Choroid plexus epithelial cell (primary cell): ENCODE results near the gene PIK3IP1.
"Not testable (repeated sequence)": the region's sequence is repeated elsewhere in the genome, so short reads cannot be mapped to it uniquely, and the experiment has no call there.

Experiments used
- DNase-seq: peaks from one replicate; pipeline ENCODE4 v3.0.0-alpha.2; 2010; ENCODE audit warnings: low read depth
- H3K4me3 ChIP-seq: 2 replicates; pipeline ENCODE4 v1.5.1; 2011; ENCODE audit warnings: low read depth, mild to moderate bottlenecking, control low read depth, low read length, moderate library complexity
- CTCF ChIP-seq: conservative IDR thresholded peaks from 2 replicates; pipeline ENCODE4 v1.5.1; 2011; ENCODE audit warnings: low read depth, mild to moderate bottlenecking, control low read depth, inconsistent platforms, low read length, moderate library complexity

The PIK3IP1 gene

GRCh38 chr22:31327806-31328543 lies 35.7 kb upstream of the PIK3IP1 start:
- no peak overlapping the region for H3K4me3 ChIP-seq
- TF ChIP-seq CTCF, result no peak
- DNase-seq, result peak; percentile 33

GRCh38 chr22:31326877-31327276 lies 34.6 kb upstream of the PIK3IP1 start:
- H3K4me3 ChIP-seq, result no peak overlapping the region
- TF ChIP-seq CTCF, result no peak
- no peak for DNase-seq

- no peak for DNase-seq
- no peak overlapping the region for H3K4me3 ChIP-seq
- no peak for TF ChIP-seq CTCF
These were observed 31.6 kb upstream of the PIK3IP1 start for GRCh38 chr22:31323578-31324550.

GRCh38 chr22:31321421-31321820 lies 29.1 kb upstream of the PIK3IP1 start:
- TF ChIP-seq CTCF, result no peak
- DNase-seq, result no peak
- H3K4me3 ChIP-seq, result no peak overlapping the region

- not testable (repeated sequence) for H3K4me3 ChIP-seq, DNase-seq
These were observed 21.9 kb upstream of the PIK3IP1 start for GRCh38 chr22:31314220-31314619.

GRCh38 chr22:31313366-31314147 lies 21.3 kb upstream of the PIK3IP1 start:
- no peak overlapping the region for H3K4me3 ChIP-seq
- peak; percentile 92 for TF ChIP-seq CTCF
- peak; percentile 74 for DNase-seq

- TF ChIP-seq CTCF, result no peak
- no peak for DNase-seq
- no peak overlapping the region for H3K4me3 ChIP-seq
These were observed 15.9 kb upstream of the PIK3IP1 start for GRCh38 chr22:31308181-31308580.
